Measurements from ENCODE around the gene ZBTB7C.

The ZBTB7C gene

GRCh38 chr18:48356909-48357631 lies 52.1 kb downstream of the ZBTB7C start:
- TF ChIP-seq FOXP2 (optimal IDR thresholded peaks at IDR 0.05; ENCODE audit: borderline replicate concordance, extremely low read depth, extremely low read length, insufficient read depth) (no peak), POLR2AphosphoS5 (IDR thresholded peaks at IDR 0.05; ENCODE audit: low read depth, low read length) (no peak), TAF1 (IDR thresholded peaks at IDR 0.05; ENCODE audit: borderline replicate concordance, insufficient read depth, low read length) (no peak), SIN3A (IDR thresholded peaks at IDR 0.05; ENCODE audit: borderline replicate concordance, insufficient read depth, low read length) (no peak)
- TF ChIP-seq, protein P1, sequence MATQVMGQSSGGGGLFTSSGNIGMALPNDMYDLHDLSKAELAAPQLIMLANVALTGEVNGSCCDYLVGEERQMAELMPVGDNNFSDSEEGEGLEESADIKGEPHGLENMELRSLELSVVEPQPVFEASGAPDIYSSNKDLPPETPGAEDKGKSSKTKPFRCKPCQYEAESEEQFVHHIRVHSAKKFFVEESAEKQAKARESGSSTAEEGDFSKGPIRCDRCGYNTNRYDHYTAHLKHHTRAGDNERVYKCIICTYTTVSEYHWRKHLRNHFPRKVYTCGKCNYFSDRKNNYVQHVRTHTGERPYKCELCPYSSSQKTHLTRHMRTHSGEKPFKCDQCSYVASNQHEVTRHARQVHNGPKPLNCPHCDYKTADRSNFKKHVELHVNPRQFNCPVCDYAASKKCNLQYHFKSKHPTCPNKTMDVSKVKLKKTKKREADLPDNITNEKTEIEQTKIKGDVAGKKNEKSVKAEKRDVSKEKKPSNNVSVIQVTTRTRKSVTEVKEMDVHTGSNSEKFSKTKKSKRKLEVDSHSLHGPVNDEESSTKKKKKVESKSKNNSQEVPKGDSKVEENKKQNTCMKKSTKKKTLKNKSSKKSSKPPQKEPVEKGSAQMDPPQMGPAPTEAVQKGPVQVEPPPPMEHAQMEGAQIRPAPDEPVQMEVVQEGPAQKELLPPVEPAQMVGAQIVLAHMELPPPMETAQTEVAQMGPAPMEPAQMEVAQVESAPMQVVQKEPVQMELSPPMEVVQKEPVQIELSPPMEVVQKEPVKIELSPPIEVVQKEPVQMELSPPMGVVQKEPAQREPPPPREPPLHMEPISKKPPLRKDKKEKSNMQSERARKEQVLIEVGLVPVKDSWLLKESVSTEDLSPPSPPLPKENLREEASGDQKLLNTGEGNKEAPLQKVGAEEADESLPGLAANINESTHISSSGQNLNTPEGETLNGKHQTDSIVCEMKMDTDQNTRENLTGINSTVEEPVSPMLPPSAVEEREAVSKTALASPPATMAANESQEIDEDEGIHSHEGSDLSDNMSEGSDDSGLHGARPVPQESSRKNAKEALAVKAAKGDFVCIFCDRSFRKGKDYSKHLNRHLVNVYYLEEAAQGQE (IDR thresholded peaks at IDR 0.05; ENCODE audit: insufficient read depth in 1 of 2, low read depth in 2 of 2, low read length in 2 of 2): no peak

- TF ChIP-seq POLR2AphosphoS5 (IDR thresholded peaks at IDR 0.05; ENCODE audit: low read depth, low read length) (no peak), FOXP2 (optimal IDR thresholded peaks at IDR 0.05; ENCODE audit: borderline replicate concordance, extremely low read depth, extremely low read length, insufficient read depth) (no peak), SIN3A (IDR thresholded peaks at IDR 0.05; ENCODE audit: borderline replicate concordance, insufficient read depth, low read length) (no peak), TAF1 (IDR thresholded peaks at IDR 0.05; ENCODE audit: borderline replicate concordance, insufficient read depth, low read length) (no peak)
- TF ChIP-seq, protein P1 (IDR thresholded peaks at IDR 0.05; ENCODE audit: insufficient read depth in 1 of 2, low read depth in 2 of 2, low read length in 2 of 2): no peak
These were observed 52.9 kb downstream of the ZBTB7C start for GRCh38 chr18:48356151-48356745.

GRCh38 chr18:48355276-48356115 lies 53.7 kb downstream of the ZBTB7C start:
- TF ChIP-seq POLR2AphosphoS5 (IDR thresholded peaks at IDR 0.05; ENCODE audit: low read depth, low read length): no peak
- no peak for TF ChIP-seq SIN3A (IDR thresholded peaks at IDR 0.05; ENCODE audit: borderline replicate concordance, insufficient read depth, low read length)
- no peak for TF ChIP-seq TAF1 (IDR thresholded peaks at IDR 0.05; ENCODE audit: borderline replicate concordance, insufficient read depth, low read length)
- no peak for TF ChIP-seq FOXP2 (optimal IDR thresholded peaks at IDR 0.05; ENCODE audit: borderline replicate concordance, extremely low read depth, extremely low read length, insufficient read depth)

DNA sequence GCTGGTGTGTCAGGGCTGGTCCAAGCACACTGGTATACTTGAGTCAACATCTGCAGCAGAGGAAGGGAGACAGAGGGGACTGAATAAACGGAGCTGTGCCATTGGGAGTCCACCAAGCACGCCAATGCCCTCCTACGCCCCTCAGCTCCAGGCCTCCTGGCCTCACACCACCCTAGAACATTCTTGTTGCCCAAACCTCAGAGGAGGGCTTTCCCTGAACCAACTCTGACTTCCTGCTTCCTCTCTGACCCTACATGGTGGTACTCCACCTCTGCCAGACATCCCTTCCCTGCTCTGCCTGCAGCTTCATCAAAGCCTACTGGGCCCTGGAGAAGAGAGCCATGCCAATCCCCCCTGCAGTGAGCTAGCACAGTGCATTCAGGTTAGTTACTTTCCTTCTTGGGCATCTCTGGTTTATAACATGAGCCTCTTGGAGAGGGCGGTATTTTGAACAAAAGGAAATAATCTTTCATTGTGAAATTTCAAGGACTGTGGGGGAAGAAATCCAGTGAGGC lies 54.4 kb downstream of the ZBTB7C start:
- TF ChIP-seq, protein P1 (IDR thresholded peaks at IDR 0.05; ENCODE audit: insufficient read depth in 1 of 2, low read depth in 2 of 2, low read length in 2 of 2): no peak
- no peak for TF ChIP-seq FOXP2 (optimal IDR thresholded peaks at IDR 0.05; ENCODE audit: borderline replicate concordance, extremely low read depth, extremely low read length, insufficient read depth)
- TF ChIP-seq SIN3A (IDR thresholded peaks at IDR 0.05; ENCODE audit: borderline replicate concordance, insufficient read depth, low read length): no peak
- no peak for TF ChIP-seq POLR2AphosphoS5 (IDR thresholded peaks at IDR 0.05; ENCODE audit: low read depth, low read length)
- no peak for TF ChIP-seq TAF1 (IDR thresholded peaks at IDR 0.05; ENCODE audit: borderline replicate concordance, insufficient read depth, low read length)
